HepG2 (cell line): ENCODE data around the gene TRAF4. TPM values are rescaled to one million over a fixed set of nuclear protein-coding genes. Genes with fewer than 3 reads are reported as not detected.

Source experiments
- FOSL2 ChIP-seq: sonication (generic); formaldehyde crosslinking; IDR thresholded peaks from 2 replicates; pipeline ENCODE4 v1.4.0; 2020; ENCODE audit warnings: missing genetic modification reagents
- IKZF4 ChIP-seq: sonication (generic); formaldehyde crosslinking; IDR thresholded peaks from 2 replicates; pipeline ENCODE4 v1.5.1; 2020; ENCODE audit warnings: borderline replicate concordance, mild to moderate bottlenecking, low read depth, missing genetic modification reagents; ENCODE audit errors: not compliant biosample characterization
- KMT2B ChIP-seq: IDR thresholded peaks from 2 replicates; pipeline ENCODE4 v1.6.1; 2016; ENCODE audit warnings: missing genetic modification reagents, missing compliant biosample characterization
- RBM22 ChIP-seq: fragments of 200-400 bp; formaldehyde crosslinking; optimal IDR thresholded peaks from 2 replicates; pipeline ENCODE3; 2017; ENCODE audit warnings: mild to moderate bottlenecking, low read length, moderate library complexity
- REL ChIP-seq: sonication (generic); formaldehyde crosslinking; conservative IDR thresholded peaks from 2 replicates; pipeline ENCODE4 v1.8.0; 2022; ENCODE audit warnings: mild to moderate bottlenecking, missing genetic modification reagents, moderate library complexity
- SKI ChIP-seq: fragments of 450-650 bp; IDR thresholded peaks from one replicate; pipeline ENCODE4 v1.6.1; 2018; ENCODE audit warnings: mild to moderate bottlenecking; ENCODE audit not compliant: partially characterized antibody
- SSRP1 ChIP-seq: IDR thresholded peaks from 2 replicates; pipeline ENCODE4 v1.6.1; 2016; ENCODE audit warnings: control low read depth
- TBX3 ChIP-seq: fragments of 450-650 bp; IDR thresholded peaks from 2 replicates; pipeline ENCODE4 v1.6.1; 2017; ENCODE audit warnings: antibody characterized with exemption, mild to moderate bottlenecking, inconsistent platforms, borderline replicate concordance
- ZBTB8A ChIP-seq: sonication (generic); formaldehyde crosslinking; IDR thresholded peaks from 2 replicates; pipeline ENCODE4 v1.4.0; 2020; ENCODE audit warnings: mild to moderate bottlenecking, low read depth, missing genetic modification reagents, borderline replicate concordance
- ZFP36L1 ChIP-seq: sonication (generic); formaldehyde crosslinking; IDR thresholded peaks from 2 replicates; pipeline ENCODE4 v1.8.0; 2022; ENCODE audit warnings: mild to moderate bottlenecking, missing genetic modification reagents, moderate library complexity
- ZNF17 ChIP-seq: sonication (generic); formaldehyde crosslinking; IDR thresholded peaks from 2 replicates; pipeline ENCODE4 v1.5.0; 2020; ENCODE audit warnings: mild to moderate bottlenecking, missing genetic modification reagents
- ZNF251 ChIP-seq: sonication (generic); formaldehyde crosslinking; IDR thresholded peaks from 2 replicates; pipeline ENCODE4 v1.9.0; 2021; ENCODE audit warnings: mild to moderate bottlenecking, missing genetic modification reagents
- ZNF501 ChIP-seq: sonication (generic); formaldehyde crosslinking; IDR thresholded peaks from 2 replicates; pipeline ENCODE4 v1.5.1; 2020; ENCODE audit warnings: mild to moderate bottlenecking, moderate library complexity, missing genetic modification reagents
- ZNF724P ChIP-seq: sonication (generic); formaldehyde crosslinking; IDR thresholded peaks from 2 replicates; pipeline ENCODE4 v1.8.0; 2022; ENCODE audit warnings: missing genetic modification reagents, borderline replicate concordance
- ZNF850 ChIP-seq: sonication (generic); formaldehyde crosslinking; conservative IDR thresholded peaks from 2 replicates; pipeline ENCODE4 v1.9.0; 2021; ENCODE audit warnings: mild to moderate bottlenecking, missing genetic modification reagents
- ZNF883 ChIP-seq: sonication (generic); formaldehyde crosslinking; IDR thresholded peaks from 2 replicates; pipeline ENCODE4 v1.5.1; 2020; ENCODE audit warnings: mild to moderate bottlenecking, missing genetic modification reagents; ENCODE audit errors: not compliant biosample characterization
- polyA plus RNA-seq, 8 experiments: library from polyadenylated mRNA; depleted of rRNA in 3 of 8; stranded (reverse) in 7 of 8; unstranded in 1 of 8; fragments of >200 nt; fragmentation: Illumina TruSeq in 4 of 8; extraction: Trizol in 4 of 8; gene quantifications; 2 replicates each; pipeline versions ENCODE4 v1.2.1 to v1.2.3, GENCODE V29; 2011 to 2016; ENCODE audit warnings: low read depth in 4 of 8, missing spikeins in 1 of 8, mixed read lengths in 1 of 8; ENCODE audit not compliant: insufficient read depth in 1 of 8
- total RNA-seq, 5 experiments: library from RNA; depleted of rRNA; stranded (reverse); fragments of >200 nt; fragmentation: Illumina TruSeq; extraction: Trizol; gene quantifications; 2 replicates each; pipeline ENCODE4 v1.2.3, GENCODE V29; 2016; ENCODE audit warnings: low read depth in 1 of 5
- TF ChIP-seq, protein P1 (sequence below), 2 experiments: fragments of 450-650 bp in 1 of 2; sonication (generic) in 1 of 2; formaldehyde crosslinking in 1 of 2; IDR thresholded peaks; 2 replicates each; pipeline versions ENCODE4 v1.6.1 to v1.8.0; 2016 to 2022; ENCODE audit warnings: antibody characterized with exemption in 1 of 2, mild to moderate bottlenecking in 1 of 2, missing genetic modification reagents in 1 of 2
- TF ChIP-seq, protein P2 (sequence below): sonication (generic); formaldehyde crosslinking; IDR thresholded peaks from 2 replicates; pipeline ENCODE4 v1.5.1; 2020; ENCODE audit warnings: missing genetic modification reagents, mild to moderate bottlenecking, borderline replicate concordance

The TRAF4 gene
- total and polyA plus RNA-seq, 2 of the 13 experiments (the other 11 are each of a cell fraction or from before 2014, with no cell fraction given): 86.0 to 89.9 TPM

DNA sequence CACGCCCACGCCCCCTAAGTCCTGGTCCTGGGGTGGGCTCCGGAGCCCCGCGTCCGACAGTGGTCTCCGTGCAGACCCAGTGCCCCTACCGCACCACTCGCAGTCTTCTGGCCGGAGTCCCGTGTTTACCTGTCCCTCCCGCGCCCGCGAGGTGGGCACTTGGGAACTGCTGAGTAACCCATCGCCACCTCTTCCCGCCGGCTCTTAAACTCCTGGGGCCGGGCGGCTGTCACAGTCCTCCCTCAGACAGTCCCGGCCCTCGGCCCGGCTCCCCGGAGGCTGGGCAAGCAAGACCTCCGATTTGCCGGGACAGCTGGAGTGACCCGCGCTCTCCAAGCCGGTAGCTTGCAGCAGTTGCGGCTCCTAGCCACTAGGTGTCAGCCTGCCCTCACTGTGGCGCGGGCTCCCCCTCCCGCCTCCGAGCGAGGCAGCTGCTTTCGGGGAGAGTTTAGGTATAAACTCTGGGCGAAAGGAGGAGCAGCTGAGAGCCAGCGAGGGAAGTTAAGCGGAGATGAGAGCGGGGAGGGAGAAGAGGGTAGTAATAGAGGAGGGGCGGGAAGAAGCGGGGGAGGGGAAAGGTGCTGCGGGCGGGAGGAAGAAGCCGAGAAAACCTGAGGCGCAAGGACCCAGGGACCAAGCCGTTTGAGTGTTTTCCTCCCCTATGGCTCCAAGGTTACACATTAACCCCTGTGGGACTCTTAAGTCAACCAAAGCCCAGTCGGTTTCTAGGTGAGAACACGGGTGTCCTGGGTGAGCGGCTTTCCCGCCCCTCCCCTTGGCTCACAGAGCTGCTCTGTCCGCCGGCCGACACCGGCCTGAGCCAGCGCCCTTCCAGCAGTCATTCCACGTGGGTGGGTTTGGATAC, 17.0 kb upstream of the TRAF4 start (continued):
- TF ChIP-seq, protein P1, sequence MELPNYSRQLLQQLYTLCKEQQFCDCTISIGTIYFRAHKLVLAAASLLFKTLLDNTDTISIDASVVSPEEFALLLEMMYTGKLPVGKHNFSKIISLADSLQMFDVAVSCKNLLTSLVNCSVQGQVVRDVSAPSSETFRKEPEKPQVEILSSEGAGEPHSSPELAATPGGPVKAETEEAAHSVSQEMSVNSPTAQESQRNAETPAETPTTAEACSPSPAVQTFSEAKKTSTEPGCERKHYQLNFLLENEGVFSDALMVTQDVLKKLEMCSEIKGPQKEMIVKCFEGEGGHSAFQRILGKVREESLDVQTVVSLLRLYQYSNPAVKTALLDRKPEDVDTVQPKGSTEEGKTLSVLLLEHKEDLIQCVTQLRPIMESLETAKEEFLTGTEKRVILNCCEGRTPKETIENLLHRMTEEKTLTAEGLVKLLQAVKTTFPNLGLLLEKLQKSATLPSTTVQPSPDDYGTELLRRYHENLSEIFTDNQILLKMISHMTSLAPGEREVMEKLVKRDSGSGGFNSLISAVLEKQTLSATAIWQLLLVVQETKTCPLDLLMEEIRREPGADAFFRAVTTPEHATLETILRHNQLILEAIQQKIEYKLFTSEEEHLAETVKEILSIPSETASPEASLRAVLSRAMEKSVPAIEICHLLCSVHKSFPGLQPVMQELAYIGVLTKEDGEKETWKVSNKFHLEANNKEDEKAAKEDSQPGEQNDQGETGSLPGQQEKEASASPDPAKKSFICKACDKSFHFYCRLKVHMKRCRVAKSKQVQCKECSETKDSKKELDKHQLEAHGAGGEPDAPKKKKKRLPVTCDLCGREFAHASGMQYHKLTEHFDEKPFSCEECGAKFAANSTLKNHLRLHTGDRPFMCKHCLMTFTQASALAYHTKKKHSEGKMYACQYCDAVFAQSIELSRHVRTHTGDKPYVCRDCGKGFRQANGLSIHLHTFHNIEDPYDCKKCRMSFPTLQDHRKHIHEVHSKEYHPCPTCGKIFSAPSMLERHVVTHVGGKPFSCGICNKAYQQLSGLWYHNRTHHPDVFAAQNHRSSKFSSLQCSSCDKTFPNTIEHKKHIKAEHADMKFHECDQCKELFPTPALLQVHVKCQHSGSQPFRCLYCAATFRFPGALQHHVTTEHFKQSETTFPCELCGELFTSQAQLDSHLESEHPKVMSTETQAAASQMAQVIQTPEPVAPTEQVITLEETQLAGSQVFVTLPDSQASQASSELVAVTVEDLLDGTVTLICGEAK (IDR thresholded peaks at IDR 0.05): no peak
- TF ChIP-seq, protein P1 (CRISPR knock-in tag; IDR thresholded peaks at IDR 0.05): no peak; the same call in 1 of the 2 replicates
- TF ChIP-seq REL (CRISPR knock-in tag) (no peak), ZNF251 (CRISPR knock-in tag) (peak; percentile 71; the same call in 1 of the 2 replicates), KMT2B (peak; percentile 57), ZNF850 (CRISPR knock-in tag) (no peak), TBX3 (no peak), ZNF17 (CRISPR knock-in tag) (no peak), ZNF724P (CRISPR knock-in tag) (peak; percentile 75; the same call in 1 of the 2 replicates), FOSL2 (CRISPR knock-in tag) (no peak; the same call in 1 of the 2 replicates), ZNF883 (CRISPR knock-in tag) (no peak), ZNF501 (CRISPR knock-in tag) (peak; percentile 82), ZFP36L1 (CRISPR knock-in tag) (peak; percentile 30; the same call in 1 of the 2 replicates), RBM22 (no peak), ZBTB8A (0 out of 2 replicates have a peak, but pooled peaks have one; percentile 35), SKI (peak; percentile 16), IKZF4 (CRISPR knock-in tag) (no peak), SSRP1 (no peak)
- TF ChIP-seq, protein P2, sequence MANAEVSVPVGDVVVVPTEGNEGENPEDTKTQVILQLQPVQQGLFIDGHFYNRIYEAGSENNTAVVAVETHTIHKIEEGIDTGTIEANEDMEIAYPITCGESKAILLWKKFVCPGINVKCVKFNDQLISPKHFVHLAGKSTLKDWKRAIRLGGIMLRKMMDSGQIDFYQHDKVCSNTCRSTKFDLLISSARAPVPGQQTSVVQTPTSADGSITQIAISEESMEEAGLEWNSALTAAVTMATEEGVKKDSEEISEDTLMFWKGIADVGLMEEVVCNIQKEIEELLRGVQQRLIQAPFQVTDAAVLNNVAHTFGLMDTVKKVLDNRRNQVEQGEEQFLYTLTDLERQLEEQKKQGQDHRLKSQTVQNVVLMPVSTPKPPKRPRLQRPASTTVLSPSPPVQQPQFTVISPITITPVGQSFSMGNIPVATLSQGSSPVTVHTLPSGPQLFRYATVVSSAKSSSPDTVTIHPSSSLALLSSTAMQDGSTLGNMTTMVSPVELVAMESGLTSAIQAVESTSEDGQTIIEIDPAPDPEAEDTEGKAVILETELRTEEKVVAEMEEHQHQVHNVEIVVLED (CRISPR knock-in tag): peak; percentile 59; the same call in 1 of the 2 replicates
